Fibroblast of mammary gland (primary cell): ENCODE measurements around the gene ZSCAN9.

Source experiments
- DNase-seq: peaks from one replicate; pipeline ENCODE4 v3.0.0-alpha.2; 2010; ENCODE audit warnings: low read depth
- H3K4me3 ChIP-seq: 2 replicates; pipeline ENCODE4 v1.5.1; 2011; ENCODE audit warnings: low read depth, mild to moderate bottlenecking, low read length, moderate library complexity; ENCODE audit not compliant: control insufficient read depth
- CTCF ChIP-seq: conservative IDR thresholded peaks from 2 replicates; pipeline ENCODE4 v1.5.1; 2011; ENCODE audit warnings: low read depth, low read length, inconsistent platforms; ENCODE audit not compliant: control insufficient read depth, insufficient read depth

The ZSCAN9 gene

GRCh38 chr6:28205879-28206278 lies 19.2 kb upstream of the ZSCAN9 start:
- DNase-seq, result no peak
- no peak for TF ChIP-seq CTCF
- H3K4me3 ChIP-seq, result no peak overlapping the region

DNA sequence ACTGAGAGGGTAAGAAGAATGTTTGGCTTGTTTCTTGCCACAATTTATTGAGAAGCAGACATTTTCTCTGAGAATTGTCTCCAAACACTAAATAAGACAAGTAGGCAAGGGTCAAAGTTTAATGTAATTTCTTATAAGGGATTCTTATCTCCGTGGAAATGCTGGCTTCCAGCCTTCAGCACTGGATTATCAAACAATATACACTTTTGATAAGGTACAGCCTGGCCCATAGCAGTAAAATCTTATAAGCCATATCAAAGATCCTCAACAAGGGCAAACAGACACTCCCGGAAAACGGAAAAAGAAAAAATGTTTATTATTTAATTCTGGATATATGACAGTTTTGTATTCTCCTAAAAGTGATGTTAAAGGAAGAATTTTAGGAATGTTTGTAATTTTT lies 18.5 kb upstream of the ZSCAN9 start:
- no peak for TF ChIP-seq CTCF
- no peak overlapping the region for H3K4me3 ChIP-seq
- no peak for DNase-seq

GRCh38 chr6:28206928-28207509 lies 18.1 kb upstream of the ZSCAN9 start:
- DNase-seq, result no peak
- peak overlapping the region; percentile 29 for H3K4me3 ChIP-seq
- TF ChIP-seq CTCF, result no peak

GRCh38 chr6:28207510-28208110 lies 17.5 kb upstream of the ZSCAN9 start:
- no peak for TF ChIP-seq CTCF
- peak overlapping the region; percentile 29 for H3K4me3 ChIP-seq
- DNase-seq, result peak; percentile 28

DNA sequence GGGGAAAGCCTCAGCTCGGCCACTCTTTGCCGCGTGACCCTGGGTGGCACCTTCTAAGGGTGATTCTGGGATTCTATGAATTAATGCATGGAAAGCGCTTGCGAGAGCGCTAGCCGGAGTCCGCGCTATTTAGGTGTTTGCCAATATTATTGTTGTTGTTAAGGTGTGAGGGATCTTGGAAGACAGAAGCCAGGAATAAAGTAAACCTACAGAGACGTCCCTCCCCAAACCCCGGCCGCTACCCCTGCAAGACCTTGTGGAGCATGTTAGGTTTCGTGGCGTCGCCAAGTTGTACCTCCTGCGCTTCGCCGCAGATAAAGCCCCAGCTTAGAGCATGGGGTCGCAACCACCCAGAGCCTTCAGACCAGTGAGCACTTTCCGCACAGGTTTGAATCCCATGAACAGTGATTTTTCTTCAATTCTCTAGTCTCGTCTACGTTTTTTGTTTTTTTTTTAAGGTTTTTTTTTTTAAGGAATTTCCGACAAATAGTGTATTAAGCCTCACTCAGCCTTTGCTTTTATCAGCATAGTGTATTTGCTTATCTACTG lies 16.9 kb upstream of the ZSCAN9 start:
- no peak for TF ChIP-seq CTCF
- DNase-seq, result no peak
- H3K4me3 ChIP-seq, result peak overlapping the region; percentile 29

DNA sequence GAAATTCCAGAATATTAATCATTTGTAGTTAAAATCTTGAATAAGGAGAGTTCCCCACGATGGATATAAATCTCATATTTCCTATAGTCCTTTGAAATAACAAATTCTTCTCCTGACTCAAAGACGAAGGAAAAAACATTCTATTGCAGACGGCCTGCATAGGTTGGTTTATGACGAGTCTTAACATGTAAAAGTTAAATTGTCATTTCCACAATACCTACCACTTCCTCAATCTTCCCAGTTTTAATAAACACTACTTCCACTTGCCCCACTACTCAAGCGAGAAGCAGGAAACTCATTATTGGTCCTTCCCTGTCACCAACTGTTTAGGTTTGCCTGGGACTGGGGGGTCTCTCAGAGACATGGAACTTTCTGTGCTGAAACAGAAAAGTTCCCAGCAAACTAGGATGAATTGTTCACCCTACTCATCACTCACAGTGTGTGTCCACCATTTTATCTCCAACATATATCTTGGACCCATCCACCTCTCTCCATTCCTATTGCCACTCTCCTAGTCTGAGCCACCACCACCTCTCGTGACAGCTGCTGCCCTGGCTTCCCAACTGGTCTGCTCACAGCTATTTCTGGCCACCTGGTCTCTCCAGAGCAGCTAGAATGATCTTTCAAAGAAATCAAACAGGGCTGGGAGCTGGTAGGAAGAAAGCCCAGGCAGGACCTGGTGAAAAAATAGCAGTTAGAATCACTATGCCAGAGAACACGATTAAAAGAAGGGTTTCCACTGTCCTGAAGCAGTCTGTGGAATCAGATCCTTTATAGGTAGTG lies 15.1 kb upstream of the ZSCAN9 start:
- DNase-seq, result no peak
- no peak for TF ChIP-seq CTCF
- no peak overlapping the region for H3K4me3 ChIP-seq
